NCI-H524 treated with DMSO at 0.1 percent for 48 hours (cell line): Measurements from ENCODE around the gene ANKRD60.

ENCODE experiments used
- DNase-seq: peaks from one replicate; lab custom pipeline; 2025; lab: John Stamatoyannopoulos, UW

The ANKRD60 gene, protein sequence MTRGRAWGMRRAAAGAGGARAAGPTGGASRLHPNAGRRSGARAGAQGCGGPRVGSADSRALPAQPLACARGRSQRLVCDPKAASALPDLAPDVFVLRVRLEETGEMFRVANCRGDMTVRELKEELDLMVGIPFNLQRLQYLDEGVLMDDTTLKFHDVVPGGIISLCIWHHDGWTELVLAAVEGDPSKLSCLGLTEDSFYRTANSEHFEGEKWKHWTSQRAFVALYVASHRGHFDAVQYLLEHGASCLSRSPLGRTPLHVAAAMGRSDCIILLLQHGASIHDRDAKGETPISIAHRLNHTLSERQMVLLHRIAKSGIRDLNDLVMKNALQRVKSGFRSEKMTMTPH

DNA sequence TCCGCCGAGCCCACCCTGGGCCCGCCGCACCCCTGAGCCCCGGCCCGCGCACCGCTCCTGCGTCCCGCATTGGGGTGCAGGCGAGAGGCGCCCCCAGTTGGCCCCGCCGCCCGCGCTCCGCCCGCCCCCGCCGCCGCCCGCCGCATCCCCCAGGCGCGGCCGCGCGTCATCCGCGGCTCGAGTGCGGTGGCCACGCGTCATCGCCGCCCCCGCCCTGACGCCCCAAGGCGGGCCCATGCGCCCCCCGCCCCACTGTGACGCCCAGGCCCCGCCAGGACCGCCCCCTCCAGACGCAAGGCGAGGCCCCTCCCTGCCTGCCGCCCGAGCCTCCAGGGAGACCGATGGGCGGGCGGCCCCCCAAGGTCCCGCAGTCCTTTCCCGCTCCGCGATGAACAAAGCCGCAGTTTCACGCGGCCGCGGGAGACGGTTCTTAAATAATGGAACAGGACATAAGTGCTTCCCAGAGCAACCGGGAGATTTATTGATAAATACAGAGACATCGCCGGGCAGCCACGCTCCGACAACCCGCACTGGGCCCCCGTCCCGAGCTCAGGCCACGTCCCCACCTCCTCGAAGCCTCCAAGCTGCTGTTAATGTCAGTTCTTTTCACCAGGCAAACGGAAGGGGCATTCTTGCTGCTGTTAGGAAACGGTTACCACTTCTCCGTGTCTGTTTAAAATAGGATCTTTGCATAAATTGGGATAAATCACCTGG is at the start of gene ANKRD60:
Gene ANKRD60 (minus strand): TSS at position 170 of the 714 bp plus-strand sequence. CDS start 0 bp downstream, at position 170.
- DNase-seq, result no peak

DNA sequence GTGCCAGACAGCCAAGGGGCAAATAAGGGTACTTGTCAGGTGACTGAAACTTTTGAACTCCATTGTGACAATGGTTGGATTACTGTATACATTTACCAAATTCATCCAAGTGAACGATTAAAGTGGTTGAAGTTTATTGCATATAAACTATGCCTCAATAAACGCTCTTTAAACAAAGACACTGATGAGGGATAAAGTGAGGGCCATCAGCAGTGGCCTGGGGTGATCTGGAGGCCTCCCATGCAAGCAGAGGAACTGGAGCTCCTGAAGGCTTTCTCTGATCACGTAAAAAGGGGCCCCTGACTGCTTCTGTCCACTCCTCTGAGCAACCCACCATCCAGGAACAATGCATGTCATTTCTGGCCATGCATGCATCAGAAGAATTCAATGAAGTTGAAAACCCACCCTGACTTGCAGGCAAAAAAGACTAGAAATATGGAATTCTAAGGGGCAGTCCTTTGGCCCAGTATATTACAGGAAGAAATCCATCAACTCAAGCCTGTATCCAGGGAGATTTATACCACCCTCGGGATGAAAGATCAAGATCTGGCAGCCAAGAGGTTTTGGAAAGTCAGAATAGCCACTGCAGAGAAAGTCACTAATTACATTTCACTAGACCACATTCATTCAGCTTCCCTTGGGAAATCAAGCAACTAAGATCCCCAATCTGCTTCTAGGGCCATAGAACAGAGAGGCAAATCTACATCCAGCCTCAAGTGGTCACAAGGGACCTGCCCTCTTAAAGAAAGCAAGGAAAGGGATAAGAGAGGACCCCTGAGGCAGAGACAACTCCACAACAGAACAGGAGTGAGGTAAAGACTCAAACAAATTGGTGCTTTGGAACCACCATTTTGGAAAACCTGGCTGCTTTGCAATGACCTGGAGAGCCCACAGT is 49.4 kb upstream of the ANKRD60 start:
- DNase-seq, result no peak

DNA sequence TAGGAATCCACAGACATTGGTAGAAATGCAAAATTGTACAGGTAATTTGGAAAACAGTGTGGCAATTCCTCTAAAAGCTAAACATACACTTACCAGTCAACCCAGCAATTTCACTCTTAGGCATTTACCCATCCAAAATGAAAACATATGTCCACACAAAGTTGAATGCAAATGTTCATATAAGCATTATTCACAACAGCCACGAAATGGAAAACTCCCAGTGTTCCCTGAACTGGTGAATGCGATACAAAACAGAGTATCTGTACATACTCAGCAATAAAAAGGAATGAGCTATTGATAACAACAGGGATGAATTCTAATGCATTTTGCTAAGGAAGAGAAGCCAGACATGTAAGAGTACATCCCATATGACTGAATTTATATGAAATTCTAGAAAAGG is 48.7 kb upstream of the ANKRD60 start:
- DNase-seq, result no peak

DNA sequence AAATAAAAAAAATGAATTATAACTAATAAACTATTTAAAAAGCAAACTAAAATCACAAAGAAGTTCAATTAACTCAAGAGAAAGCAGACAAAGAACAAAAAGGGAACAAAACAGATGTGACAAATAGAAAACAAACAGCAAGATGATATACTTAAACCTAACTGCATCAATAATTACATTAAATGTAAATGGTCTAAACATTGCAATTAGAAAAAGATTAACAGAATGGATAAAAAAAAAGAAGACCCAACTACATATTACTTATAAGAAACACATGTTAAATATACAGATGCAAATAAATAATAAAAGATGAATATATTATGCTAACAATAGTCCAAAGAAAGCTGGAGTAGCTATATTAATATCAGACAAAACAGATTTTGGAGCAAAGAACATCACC is 45.9 kb upstream of the ANKRD60 start:
- DNase-seq, result no peak

DNA sequence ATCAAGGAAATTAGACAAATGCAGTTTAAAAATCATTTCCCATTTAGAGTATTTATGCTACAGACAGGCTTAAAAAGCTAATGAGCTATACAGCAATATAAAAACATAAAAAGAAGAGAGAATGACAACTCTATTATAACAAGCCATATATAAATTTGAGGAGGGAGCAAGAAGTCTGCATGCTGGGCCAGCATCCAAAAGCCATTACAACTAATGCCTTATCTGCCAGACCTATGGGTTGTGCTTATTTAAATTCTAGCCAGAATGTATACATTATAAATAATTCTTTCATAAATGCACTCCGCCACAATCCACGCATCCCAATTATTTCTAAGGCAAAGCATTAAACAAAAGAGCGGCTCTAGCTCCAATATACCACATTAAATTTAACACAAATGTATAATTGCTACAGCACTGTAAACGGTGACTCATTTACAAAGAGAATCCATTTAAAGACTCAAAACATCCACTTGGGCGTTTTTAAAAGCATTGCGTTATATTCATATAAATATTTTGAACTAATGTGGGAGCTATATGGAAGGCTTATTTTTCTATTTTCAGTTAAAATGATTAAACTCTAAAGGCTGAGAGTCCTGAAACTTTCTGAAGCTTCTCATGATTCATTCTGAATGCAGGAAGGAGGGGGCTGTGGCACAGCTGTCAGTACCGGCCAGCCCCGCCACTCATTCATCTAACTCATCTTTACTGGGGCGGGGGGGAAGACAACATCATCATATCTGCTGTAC is 43.3 kb upstream of the ANKRD60 start:
- no peak for DNase-seq

DNA sequence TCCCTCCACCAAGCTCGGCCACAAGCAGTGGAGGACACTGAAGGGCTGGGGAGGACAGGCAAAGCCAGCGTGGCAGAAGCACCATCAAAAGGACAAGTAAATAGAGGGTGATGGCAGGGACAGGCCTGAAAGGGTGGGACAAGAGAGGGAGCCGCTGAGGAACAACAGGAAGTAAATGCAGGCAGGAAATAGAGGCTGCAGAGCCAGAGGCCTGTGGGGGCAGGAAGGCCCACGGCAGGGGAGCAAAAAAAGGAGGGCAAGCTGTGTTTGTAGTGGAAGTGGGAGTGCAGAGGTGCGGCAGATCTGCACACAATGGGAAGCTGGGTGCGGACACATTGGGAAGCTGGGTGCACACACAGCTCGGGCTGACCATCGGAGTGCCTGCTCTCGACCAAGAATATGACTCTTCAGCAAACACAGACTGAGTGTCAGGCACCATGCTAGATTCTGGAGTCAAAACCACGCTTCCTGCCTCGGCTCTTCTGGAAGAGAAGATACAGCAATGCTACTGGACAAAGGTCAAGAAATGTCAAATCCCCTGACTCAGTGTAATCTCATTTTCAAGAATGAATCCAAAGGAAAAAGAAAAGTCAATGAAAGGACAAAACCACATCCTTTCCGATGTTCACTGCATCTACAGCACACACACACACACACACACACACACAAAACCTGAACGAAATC is 40.6 kb upstream of the ANKRD60 start:
- no peak for DNase-seq

DNA sequence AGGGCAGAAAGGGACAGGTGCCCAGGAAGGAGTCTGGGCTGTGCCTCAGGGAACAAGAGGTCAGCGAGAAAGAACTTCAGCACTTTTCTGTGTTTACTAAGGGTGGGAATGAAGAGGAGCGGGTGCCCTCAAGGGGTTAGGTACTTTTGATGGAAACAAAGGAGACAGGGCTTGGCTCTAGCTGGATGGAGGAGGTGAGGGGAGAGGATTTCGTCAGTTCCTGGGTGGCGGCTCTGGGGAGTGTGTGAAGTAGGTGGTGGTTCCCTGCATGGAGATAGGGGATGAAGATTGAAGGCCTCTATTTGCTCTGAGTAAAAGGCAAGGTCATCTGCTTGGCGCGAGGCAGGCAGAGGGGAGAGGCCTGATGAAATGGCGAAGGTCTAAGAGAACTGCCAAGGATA is 40.0 kb upstream of the ANKRD60 start:
- no peak for DNase-seq

DNA sequence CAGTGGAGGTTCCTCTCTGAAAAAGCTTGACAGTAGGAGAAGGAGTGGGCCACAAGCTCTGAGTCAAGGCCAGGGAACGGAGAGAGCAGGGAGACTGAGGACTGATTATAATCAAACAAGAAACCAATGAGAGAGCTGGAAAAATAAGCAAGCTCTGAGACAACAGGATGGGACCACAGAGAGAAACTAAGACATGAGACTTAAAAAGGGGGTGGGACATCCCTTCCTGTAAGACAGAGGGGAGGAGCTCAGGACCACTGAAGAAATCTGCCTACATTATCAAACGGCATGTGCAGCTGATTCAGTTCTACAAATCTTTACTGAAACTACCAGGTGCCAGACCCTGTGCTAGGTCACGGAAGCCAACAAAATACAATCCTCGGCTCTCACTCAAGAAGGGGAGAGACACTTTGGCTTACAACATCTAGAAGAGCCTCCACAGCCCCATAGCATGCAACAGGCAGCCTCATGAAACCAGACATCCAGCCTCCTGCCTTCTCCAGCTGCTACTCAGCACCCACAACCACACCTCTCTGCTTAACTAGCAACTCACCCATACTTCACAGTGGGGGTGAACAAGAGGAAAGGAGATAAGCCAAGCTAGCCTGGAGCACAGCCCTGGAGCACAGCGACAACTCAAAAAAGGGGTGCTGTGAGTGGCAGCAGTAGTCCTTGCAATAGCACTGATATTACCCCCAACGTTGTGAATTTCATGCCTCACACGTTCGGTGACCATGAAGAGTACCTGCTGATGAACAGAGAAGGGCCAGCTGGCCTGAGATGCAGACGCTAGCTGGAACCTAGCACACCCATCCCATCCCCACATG is 39.1 kb upstream of the ANKRD60 start:
- no peak for DNase-seq

DNA sequence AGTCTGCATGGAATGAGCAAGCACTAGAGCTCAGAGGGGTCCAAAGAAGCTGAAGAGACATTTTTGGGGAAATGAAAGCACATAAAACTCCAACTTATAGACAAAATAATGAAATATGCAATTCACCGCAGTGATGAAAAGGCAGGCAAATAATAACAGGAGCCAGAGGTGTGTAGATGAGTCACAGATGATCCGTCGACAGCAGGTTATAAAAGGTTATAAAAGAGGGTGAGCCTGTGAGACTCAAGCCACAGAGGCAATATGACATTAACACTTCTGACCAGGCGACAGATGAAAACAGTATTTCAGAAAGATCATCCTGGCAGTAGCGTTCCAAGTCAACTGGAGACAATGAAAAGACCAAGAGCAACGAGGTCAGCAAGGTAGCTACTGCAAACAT is 35.8 kb upstream of the ANKRD60 start:
- no peak for DNase-seq

DNA sequence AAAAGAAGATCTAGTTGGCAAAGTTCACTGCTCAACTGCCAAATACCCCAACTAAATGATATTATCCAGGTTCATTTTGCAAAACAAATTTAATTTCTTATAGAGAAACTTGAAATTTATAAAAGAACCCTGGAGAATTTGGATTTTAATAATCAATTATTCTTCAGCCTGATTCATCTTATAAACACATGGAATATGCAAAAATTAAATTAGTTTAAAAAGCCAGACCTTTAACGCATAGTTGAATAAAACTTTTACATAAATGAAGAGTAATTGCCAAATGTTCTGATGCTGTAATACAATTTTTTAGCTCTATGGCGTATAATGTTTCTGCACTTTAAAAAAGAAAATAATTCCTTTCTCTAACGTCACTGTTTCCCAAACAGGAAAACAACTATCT is 33.2 kb upstream of the ANKRD60 start:
- DNase-seq, result no peak

DNA sequence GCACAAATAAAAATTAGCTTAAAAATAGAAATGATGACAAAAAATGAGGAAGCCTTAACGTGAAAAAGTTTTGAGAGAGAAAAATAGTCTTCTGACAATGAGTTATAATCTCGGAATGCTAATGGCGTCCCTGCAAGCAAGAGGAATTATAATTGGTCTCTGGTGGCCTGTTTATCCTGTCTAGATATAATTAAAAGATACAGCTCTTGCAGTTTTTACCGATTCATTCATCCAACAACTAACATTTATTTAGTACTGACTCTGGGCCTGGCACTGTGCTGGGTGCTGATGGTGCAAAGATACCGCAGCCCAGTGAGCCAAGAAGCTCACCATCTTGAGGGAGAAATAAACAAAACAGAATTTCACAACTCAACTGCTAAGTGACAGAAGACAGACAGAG is 31.6 kb upstream of the ANKRD60 start:
- no peak for DNase-seq

DNA sequence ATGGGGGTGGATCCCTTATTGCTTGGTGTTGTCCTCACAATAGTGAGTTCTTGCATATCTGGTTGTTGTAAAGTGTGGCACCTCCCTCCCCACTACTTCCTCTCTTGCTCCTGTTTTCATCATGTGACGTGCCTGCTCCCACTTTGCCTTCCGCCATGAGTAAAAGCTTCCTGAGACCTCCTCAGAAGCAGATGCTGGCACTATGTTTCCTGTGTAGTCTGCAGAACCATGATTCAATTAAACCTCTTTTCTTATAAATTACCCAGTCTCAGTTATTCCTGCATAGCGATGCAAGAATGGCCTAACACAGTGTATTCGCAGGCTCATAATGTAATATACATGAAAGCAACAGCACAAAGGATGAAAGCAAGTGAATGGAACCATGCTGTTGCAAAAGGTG is 28.4 kb upstream of the ANKRD60 start:
- DNase-seq, result no peak

DNA sequence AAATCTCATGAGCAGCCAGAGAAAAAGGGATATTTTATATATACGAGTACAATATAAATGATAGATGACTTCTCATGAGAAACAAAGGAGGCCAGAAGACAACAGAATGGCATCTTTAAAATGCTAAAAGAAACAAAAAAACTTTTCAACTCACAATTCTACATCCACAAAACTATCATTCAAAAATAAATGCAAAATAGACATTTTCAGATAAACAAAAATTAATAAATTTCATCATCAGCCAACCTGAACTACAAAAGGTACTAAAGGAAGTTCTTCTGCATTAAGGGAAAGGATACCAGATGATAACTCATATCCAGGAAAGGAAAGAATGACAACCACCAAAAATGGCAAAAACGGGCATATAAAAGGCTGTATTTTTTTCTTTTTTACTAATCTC is 27.9 kb upstream of the ANKRD60 start:
- DNase-seq, result no peak

DNA sequence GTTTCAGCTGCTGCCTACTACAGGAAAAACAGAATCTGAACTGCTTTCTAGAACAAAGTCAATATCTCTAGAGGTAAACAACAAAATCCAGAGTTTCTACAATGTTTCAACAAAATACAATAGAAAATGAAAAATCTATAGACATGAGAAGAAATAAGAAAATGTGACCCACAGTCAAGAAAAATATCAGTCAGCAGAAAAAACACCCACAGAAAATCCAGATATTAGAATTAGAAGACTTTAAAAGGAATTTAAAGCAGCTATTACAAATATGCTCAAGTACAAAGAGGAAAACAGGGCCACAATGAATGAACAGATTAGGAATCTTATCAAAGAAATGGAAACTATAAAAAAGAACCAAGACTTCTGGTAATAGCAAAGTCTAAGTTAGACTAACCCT is 26.4 kb upstream of the ANKRD60 start:
- DNase-seq, result no peak

DNA sequence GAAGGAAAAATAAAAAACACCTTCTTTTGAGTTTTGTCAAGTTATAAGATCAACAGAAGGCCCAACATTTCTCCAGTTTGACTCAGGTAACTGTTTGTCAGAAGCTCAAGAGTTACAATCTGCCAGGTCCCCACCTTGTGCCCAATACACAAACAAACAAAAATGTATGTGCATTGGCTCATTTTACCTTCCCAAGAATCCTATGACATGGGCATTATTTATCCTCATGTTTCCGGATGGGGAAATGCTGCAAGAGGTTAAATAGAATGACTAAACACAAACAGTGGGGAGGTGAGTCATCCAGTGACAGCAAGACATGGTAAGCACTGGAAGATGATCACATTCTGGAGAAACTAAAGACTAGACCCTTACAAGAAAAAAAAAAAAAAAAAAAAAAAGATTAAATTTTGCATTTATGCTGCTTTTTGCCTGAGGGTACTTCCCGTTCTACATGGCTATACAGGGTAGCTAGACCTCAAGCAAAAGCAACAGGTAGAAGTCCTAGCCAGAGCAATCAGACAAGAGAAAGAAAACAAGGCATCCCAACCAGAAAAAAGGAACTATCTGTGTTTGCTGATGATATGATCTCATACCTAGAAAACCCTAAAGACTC is 23.6 kb upstream of the ANKRD60 start:
- no peak for DNase-seq

DNA sequence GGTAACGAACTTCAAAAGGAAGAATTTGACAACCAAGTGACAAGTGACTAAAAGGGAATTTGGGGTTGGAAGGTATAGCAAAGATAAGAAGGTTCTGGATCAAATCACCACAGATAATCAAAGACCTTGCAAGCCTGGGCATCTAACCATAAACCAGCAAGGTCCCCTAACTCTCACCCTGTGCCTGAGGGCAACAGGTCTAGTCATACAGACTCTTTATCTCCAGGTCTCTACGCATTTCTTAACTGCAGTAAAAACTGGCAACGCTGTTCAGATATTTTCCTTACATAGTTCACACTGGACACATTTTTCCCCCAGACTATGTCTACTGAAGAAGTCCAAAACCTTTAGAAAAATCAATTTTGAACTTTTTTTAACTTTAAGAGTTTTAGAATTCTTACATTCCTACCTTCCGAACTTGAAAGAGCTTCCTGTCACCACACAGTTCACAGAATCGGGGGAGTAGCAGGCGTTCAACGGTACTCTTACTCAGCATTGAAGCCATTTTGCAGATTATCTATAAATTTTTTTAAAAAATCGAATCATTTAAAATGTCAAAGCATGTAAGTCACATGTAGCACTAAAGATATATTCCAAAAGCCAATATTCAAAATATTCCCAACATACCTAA is 23.0 kb upstream of the ANKRD60 start:
- DNase-seq, result no peak

DNA sequence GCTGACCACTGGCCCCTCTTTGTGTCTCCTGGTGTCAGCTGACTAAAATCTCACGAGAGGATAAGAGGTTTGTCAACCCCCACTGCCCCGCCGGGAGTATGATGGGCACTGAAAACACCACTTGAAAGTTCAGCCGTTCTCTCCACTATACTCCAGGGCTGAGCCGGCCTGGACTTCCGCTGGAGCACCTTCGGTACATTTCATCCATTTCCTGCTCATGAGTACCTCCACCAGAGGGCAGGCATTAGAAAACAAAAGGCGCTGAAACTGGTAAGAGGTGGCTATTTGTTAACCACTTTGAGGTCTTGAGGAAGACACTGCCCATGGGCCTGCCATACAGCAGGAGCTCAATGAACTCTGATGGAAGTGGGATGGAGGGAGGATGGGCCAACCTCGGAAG is 17.9 kb upstream of the ANKRD60 start:
- DNase-seq, result no peak

DNA sequence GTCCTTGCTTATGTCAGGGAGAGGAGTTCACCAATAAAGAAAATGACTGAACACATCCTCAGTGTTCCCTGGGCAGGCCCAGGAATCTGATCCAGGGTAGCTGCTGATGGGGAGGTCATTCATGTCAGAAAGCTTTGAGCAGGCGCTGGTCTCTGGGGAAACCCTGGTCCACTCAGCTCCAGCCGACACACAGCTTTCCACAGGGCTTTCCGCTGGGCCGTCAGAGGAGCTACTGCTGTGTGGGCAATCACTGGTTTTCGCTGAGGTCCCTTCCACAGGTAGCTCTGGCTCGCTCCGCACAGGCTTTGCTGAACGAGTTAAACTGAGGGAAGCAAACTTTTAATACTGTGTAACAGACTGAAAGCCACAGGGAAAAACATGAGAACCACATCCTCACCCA is 17.5 kb upstream of the ANKRD60 start:
- DNase-seq, result no peak

DNA sequence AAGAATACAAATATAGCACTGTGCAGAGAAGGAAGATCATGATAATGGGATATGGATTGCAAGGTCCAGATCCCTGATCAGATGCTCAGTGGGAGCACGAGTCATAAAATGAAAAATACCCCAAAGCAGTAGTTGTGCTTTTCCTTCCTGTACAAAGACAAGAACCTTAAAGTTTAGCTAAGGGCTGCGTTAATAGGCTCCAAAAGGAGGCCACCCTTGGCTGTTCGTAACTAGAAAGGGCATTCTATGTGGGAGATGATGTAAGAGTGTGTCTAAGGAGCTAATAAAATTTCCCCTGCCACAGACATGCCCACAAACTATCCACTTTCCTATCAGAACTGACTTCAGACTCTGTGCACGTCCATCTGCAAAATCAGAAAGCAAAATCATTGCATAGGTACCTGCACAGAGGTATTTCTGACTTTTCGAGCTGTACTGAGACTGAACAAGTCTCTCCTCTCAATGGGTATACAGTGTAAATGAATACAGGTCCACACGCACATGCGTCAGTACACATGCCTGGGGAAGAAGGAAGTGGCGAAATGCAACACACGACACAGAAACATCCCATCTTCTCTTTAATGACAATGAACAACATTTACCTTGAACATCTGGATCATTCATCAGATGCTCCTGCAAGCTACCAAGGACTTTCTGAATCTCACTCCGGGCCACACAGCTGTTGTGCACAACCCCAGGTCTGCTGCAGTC is 16.9 kb upstream of the ANKRD60 start:
- DNase-seq, result no peak
